D721Med (cell line): ENCODE measurements around the gene CRYM.
"Not testable (repeated sequence)": the region's sequence is repeated elsewhere in the genome, so short reads cannot be mapped to it uniquely, and the experiment has no call there.

ENCODE experiments used
- DNase-seq: peaks from one replicate; pipeline ENCODE4 v3.0.0; 2011; ENCODE audit warnings: low spot score; ENCODE audit not compliant: insufficient read length
- FAIRE-seq: peaks from 2 replicates; lab custom pipeline; 2011; peaks lifted over from hg19 to GRCh38; lab: Jason Lieb, UNC
- CTCF ChIP-seq: IDR thresholded peaks from 2 replicates; pipeline ENCODE4 v1.5.1; 2012; ENCODE audit warnings: mild to moderate bottlenecking, control low read depth; ENCODE audit not compliant: insufficient read depth; ENCODE audit errors: missing control alignments

The CRYM gene

GRCh38 chr16:21275529-21275928 is 2.6 kb downstream of the CRYM start:
- no peak for TF ChIP-seq CTCF
- DNase-seq (no peak), FAIRE-seq (no peak)

GRCh38 chr16:21274172-21274726 is 3.8 kb downstream of the CRYM start:
- FAIRE-seq, result no peak
- DNase-seq, result no peak
- TF ChIP-seq CTCF, result no peak

GRCh38 chr16:21272763-21273162 is 5.3 kb downstream of the CRYM start:
- not testable (repeated sequence) for DNase-seq, FAIRE-seq

GRCh38 chr16:21272253-21272652 is 5.8 kb downstream of the CRYM start:
- FAIRE-seq (no peak), DNase-seq (no peak)

GRCh38 chr16:21268236-21268635 is 9.9 kb downstream of the CRYM start:
- FAIRE-seq, result no peak
- no peak for TF ChIP-seq CTCF
- DNase-seq, result no peak

More at GRCh38 chr16:21272253-21272652, 5.8 kb downstream of the CRYM start:
- TF ChIP-seq CTCF, result no peak

- DNase-seq (no peak), FAIRE-seq (no peak)
- no peak for TF ChIP-seq CTCF
Measured at GRCh38 chr16:21267298-21267697, 10.8 kb downstream of the CRYM start.

GRCh38 chr16:21265104-21265837 is 12.8 kb downstream of the CRYM start:
- no peak for FAIRE-seq
- no peak for TF ChIP-seq CTCF

More at GRCh38 chr16:21265104-21265837, 12.8 kb downstream of the CRYM start:
- no peak for DNase-seq
